Psoas muscle (tissue), 8 donors: ENCODE results near the gene FRAS1. TPM values are rescaled to one million over a fixed set of nuclear protein-coding genes. Genes with fewer than 3 reads are reported as not detected.

Source experiments
- ATAC-seq, 4 donors: fragments of 200-7000 bp; cut with Tn5 transposase; one replicate each; pipeline ENCODE4 v1.9.1; 2020; ENCODE audit warnings: moderate library complexity in 3 of 4, mild to moderate bottlenecking in 2 of 4
- DNase-seq, 2 donors: peaks; one replicate each; pipeline ENCODE4 v3.0.0-alpha.2; 2020
- H3K27ac ChIP-seq: fragments of 200-600 bp; one replicate; pipeline ENCODE4 v1.8.0; 2022
- H3K27me3 ChIP-seq, 3 donors: fragments of 200-600 bp in 1 of 3; one replicate each; pipeline versions ENCODE4 v1.6.1 to v1.8.0; 2013 to 2022; ENCODE audit warnings: low read length in 2 of 3, mild to moderate bottlenecking in 2 of 3, moderate library complexity in 1 of 3; ENCODE audit not compliant: insufficient read depth in 3 of 3
- H3K36me3 ChIP-seq, 2 donors: fragments of 200-600 bp in 1 of 2; one replicate each; pipeline versions ENCODE4 v1.6.1 to v1.8.0; 2013 to 2022; ENCODE audit warnings: low read depth in 1 of 2, mild to moderate bottlenecking in 1 of 2, moderate library complexity in 1 of 2; ENCODE audit not compliant: insufficient read depth in 1 of 2
- H3K4me1 ChIP-seq: fragments of 200-600 bp; one replicate; pipeline ENCODE4 v1.8.0; 2022
- H3K4me3 ChIP-seq: fragments of 200-600 bp; one replicate; pipeline ENCODE4 v1.8.0; 2022; ENCODE audit warnings: mild to moderate bottlenecking
- H3K9me3 ChIP-seq: fragments of 200-600 bp; one replicate; pipeline ENCODE4 v1.8.0; 2022
- CTCF ChIP-seq: fragments of 200-600 bp; IDR thresholded peaks from one replicate; pipeline ENCODE4 v1.8.0; 2022; ENCODE audit warnings: antibody characterized with exemption
- WGBS, 3 donors: extraction: QIAGEN DNeasy Blood & Tissue Kit; methylation state at CpG; one replicate each; pipeline versions ENCODE4 v1.1.6 to v1.1.7; 2013; 5-methylcytosine and 5-hydroxymethylcytosine counted together
- intact Hi-C, 2 donors: fragments of 100-400 bp; cut with DNase I; formaldehyde crosslinking; loops; one replicate each; pipeline versions ENCODE4 v1.11.0 to v1.14.2; 2022
- polyA plus RNA-seq, 3 donors: library from polyadenylated mRNA; stranded (reverse); fragments of 200-250 nt; gene quantifications; one replicate each; pipeline ENCODE4 v1.2.3, GENCODE V29; 2013
- total RNA-seq, 4 donors: library from RNA; stranded (reverse); fragmentation: NEBNext Ultra II Directional in 2 of 4; extraction: Animal tissue kit (Norgen Biotek cat#: 25700) in 2 of 4; gene quantifications; one replicate each; pipeline versions ENCODE4 v1.2.1 to v1.2.4, GENCODE V29; 2021 to 2023
- donor health status: healthy with polysubstance abuse.
- donor health status: DM: no; HTN: no; CAD: no; lungs with moderate emphysema.
- donor health status: Bipolar disorder and iron deficiency.
- donor health status: healthy.
- donor health status: DM: yes; HTN: yes; CAD: no.
- donor health status: DM: no; HTN: no; CAD: no.
- donor health status: DM: no; HTN: no; CAD: no.
- donor health status: DM: yes; HTN: yes; CAD: no.

Gene FRAS1
- total and polyA plus RNA-seq, 7 donors, result 0.08 to 3.0 (median 0.42) TPM

- Histone ChIP-seq H3K36me3 (no peaks in the 10 kb centered on the region), H3K4me1 (no peaks in the 10 kb centered on the region), H3K27me3 (no peaks in the 10 kb centered on the region), H3K9me3 (no peaks in the 10 kb centered on the region), H3K27ac (no peak overlapping the region), H3K4me3 (no peak overlapping the region)
- WGBS, 3 donors, result 81 to 84% (median 83%) methylated on average over 5 of the region's 5 CpGs
- ATAC-seq, result no peak
- intact Hi-C loops, result no loop called here
- DNase-seq, result no peak
- TF ChIP-seq CTCF, result no peak
Measured at GRCh38 chr4:78031417-78031950, 25.6 kb upstream of the FRAS1 start.

GRCh38 chr4:78032446-78032845 lies 24.7 kb upstream of the FRAS1 start:
- intact Hi-C loops, result no loop called here
- Histone ChIP-seq H3K4me1 (no peaks in the 10 kb centered on the region), H3K27me3 (no peaks in the 10 kb centered on the region), H3K36me3 (no peaks in the 10 kb centered on the region), H3K27ac (no peak overlapping the region), H3K9me3 (no peaks in the 10 kb centered on the region), H3K4me3 (no peak overlapping the region)
- no peak for TF ChIP-seq CTCF
- ATAC-seq (no peak), DNase-seq (no peak)

- Histone ChIP-seq H3K4me3 (no peak overlapping the region), H3K27ac (no peak overlapping the region), H3K27me3 (no peaks in the 10 kb centered on the region), H3K4me1 (no peaks in the 10 kb centered on the region), H3K9me3 (no peaks in the 10 kb centered on the region), H3K36me3 (no peaks in the 10 kb centered on the region)
- no peak for TF ChIP-seq CTCF
- intact Hi-C loops, result no loop called here
- ATAC-seq, result no peak
- DNase-seq, result no peak
- WGBS, 3 donors, result 67 to 81% (median 70%) methylated on average over 1 of the region's 1 CpG
Measured at GRCh38 chr4:78032929-78033328, 24.2 kb upstream of the FRAS1 start.

GRCh38 chr4:78033861-78034260 lies 23.3 kb upstream of the FRAS1 start:
- ATAC-seq (no peak), DNase-seq (no peak)
- no peaks in the 10 kb centered on the region for H3K9me3 ChIP-seq
- no peak overlapping the region for H3K27ac ChIP-seq
- intact Hi-C loops, result no loop called here
- H3K27me3 ChIP-seq, result no peaks in the 10 kb centered on the region
- H3K36me3 ChIP-seq, result no peaks in the 10 kb centered on the region
- no peaks in the 10 kb centered on the region for H3K4me1 ChIP-seq
- H3K4me3 ChIP-seq, result no peak overlapping the region
- TF ChIP-seq CTCF, result no peak

GRCh38 chr4:78038704-78039103 lies 18.4 kb upstream of the FRAS1 start:
- H3K27ac ChIP-seq, result no peak overlapping the region
- TF ChIP-seq CTCF, result no peak
- DNase-seq (no peak), ATAC-seq (no peak)
- 86 to 91% (median 87%) methylated on average over 5 of the region's 5 CpGs for WGBS, 3 donors
- H3K36me3 ChIP-seq, result no peaks in the 10 kb centered on the region
- no peak overlapping the region for H3K4me3 ChIP-seq
- H3K9me3 ChIP-seq, result no peaks in the 10 kb centered on the region
- H3K27me3 ChIP-seq, result no peaks in the 10 kb centered on the region
- no peaks in the 10 kb centered on the region for H3K4me1 ChIP-seq
- intact Hi-C loops, result no loop called here
